K562 (cell line): Measurements from ENCODE around the gene GSG1L2. TPM values are rescaled to one million over a fixed set of nuclear protein-coding genes. Genes with fewer than 3 reads are reported as not detected.

ENCODE experiments used
- ATAC-seq: fragments of 200-7000 bp; cut with Tn5 transposase; 3 replicates; pipeline ENCODE4 v1.9.1; 2020; ENCODE audit warnings: moderate library complexity
- BruUV-seq: library from RNA; stranded (reverse); fragments of 400-500 nt; replicated peaks from 2 replicates; lab custom pipeline; 2021; lab: Mats Ljungman, UMichigan
- CTCF ChIA-PET: fragments of 300-600 bp; formaldehyde crosslinking; extraction: SDS; loops from one replicate; lab custom pipeline; 2021; ENCODE audit warnings: low intra/inter-chr PET ratio; lab: Yijun Ruan, JAX
- POLR2A ChIA-PET: fragments of 300-600, 350-650 bp; sonication (Branson Sonifier 250); formaldehyde crosslinking; extraction: SDS; loops from one replicate; lab custom pipeline; 2021; ENCODE audit warnings: antibody characterized with exemption, inconsistent platforms; lab: Yijun Ruan, JAX
- DNase-seq, 4 experiments: peaks; one replicate each; pipeline versions ENCODE4 v3.0.0 to v3.0.0-alpha.2; 2011 to 2018; ENCODE audit warnings: low spot score in 3 of 4, mixed read lengths in 3 of 4; ENCODE audit errors: extremely low read depth in 1 of 4
- FAIRE-seq: peaks from 2 replicates; lab custom pipeline; 2011; peaks lifted over from hg19 to GRCh38; lab: Jason Lieb, UNC
- H2AFZ ChIP-seq: 2 replicates; pipeline ENCODE4 v1.6.0; 2011; ENCODE audit warnings: low read depth, low read length, control low read depth, inconsistent platforms
- H3K27ac ChIP-seq: fragments of 200-600 bp; 3 replicates; pipeline ENCODE4 v1.8.0; 2011; ENCODE audit warnings: low read depth, mild to moderate bottlenecking, control low read depth, inconsistent platforms, low read length, moderate library complexity, mixed read lengths; ENCODE audit errors: extremely low read depth
- H3K27me3 ChIP-seq, 2 experiments: fragments of 300-600 bp in 1 of 2; 2 replicates in 1 of 2; 3 replicates in 1 of 2; pipeline versions ENCODE4 v1.6.0 to v1.8.0; 2011; ENCODE audit warnings: inconsistent platforms in 2 of 2, low read length in 2 of 2, mild to moderate bottlenecking in 1 of 2, mixed read lengths in 1 of 2, moderate library complexity in 1 of 2; ENCODE audit not compliant: control insufficient read depth in 2 of 2, insufficient read depth in 2 of 2
- H3K36me3 ChIP-seq: fragments of 300-600 bp; 3 replicates; pipeline ENCODE4 v1.8.0; 2011; ENCODE audit warnings: mild to moderate bottlenecking, low read length, inconsistent platforms; ENCODE audit not compliant: control insufficient read depth, insufficient read depth
- H3K4me1 ChIP-seq, 2 experiments: fragments of 200-600 bp in 1 of 2; replicated peaks in 1 of 2; 2 replicates in 1 of 2; 3 replicates in 1 of 2; pipeline versions ENCODE4 v1.5.1 to v1.8.0; 2011; ENCODE audit warnings: inconsistent platforms in 2 of 2, low read length in 2 of 2, mild to moderate bottlenecking in 1 of 2, mixed read lengths in 1 of 2, moderate library complexity in 1 of 2; ENCODE audit not compliant: control insufficient read depth in 2 of 2, insufficient read depth in 2 of 2
- H3K4me2 ChIP-seq: 2 replicates; pipeline ENCODE4 v1.6.1; 2011; ENCODE audit warnings: low read length, control low read depth, inconsistent platforms, mixed read lengths; ENCODE audit not compliant: insufficient read depth
- H3K4me3 ChIP-seq: fragments of 200-600 bp; sonication (generic), shearing (Covaris generic); 2 replicates; pipeline ENCODE4 v1.5.1; 2016; ENCODE audit warnings: control low read depth, inconsistent platforms
- H3K79me2 ChIP-seq: fragments of 200-600 bp; 3 replicates; pipeline ENCODE4 v1.8.0; 2011; ENCODE audit warnings: low read length, inconsistent platforms; ENCODE audit not compliant: control insufficient read depth, insufficient read depth
- H3K9ac ChIP-seq, 2 experiments: 2 replicates each; pipeline versions ENCODE4 v1.6.0 to v1.6.1; 2011; ENCODE audit warnings: low read depth in 2 of 2, low read length in 2 of 2, control low read depth in 1 of 2, inconsistent platforms in 1 of 2, mild to moderate bottlenecking in 1 of 2, mixed read lengths in 1 of 2; ENCODE audit not compliant: insufficient read depth in 1 of 2
- H3K9me1 ChIP-seq: one replicate; pipeline ENCODE4 v1.6.0; 2011; ENCODE audit warnings: inconsistent platforms, mild to moderate bottlenecking, low read length, moderate library complexity; ENCODE audit not compliant: control insufficient read depth, insufficient read depth
- H3K9me3 ChIP-seq: replicated peaks from 2 replicates; pipeline ENCODE4 v1.5.1; 2011; ENCODE audit warnings: low read depth, low read length, inconsistent platforms; ENCODE audit not compliant: control insufficient read depth, insufficient read depth
- H4K20me1 ChIP-seq: replicated peaks from 2 replicates; pipeline ENCODE4 v1.6.1; 2011; ENCODE audit warnings: low read length, inconsistent platforms, mixed read lengths; ENCODE audit not compliant: control insufficient read depth, insufficient read depth
- ELF1 ChIP-seq: fragments of 200-800 bp; sonication (Bioruptor generic); IDR thresholded peaks from 2 replicates; pipeline ENCODE4 v1.6.1; 2016; ENCODE audit warnings: missing genetic modification characterization, missing compliant biosample characterization
- GATAD2B ChIP-seq: fragments of 450-650 bp; IDR thresholded peaks from 2 replicates; pipeline ENCODE4 v1.6.1; 2017; ENCODE audit warnings: mild to moderate bottlenecking, borderline replicate concordance
- HBP1 ChIP-seq: fragments of 450-650 bp; formaldehyde crosslinking; IDR thresholded peaks from 2 replicates; pipeline ENCODE4 v1.4.0; 2022; ENCODE audit warnings: missing genetic modification characterization
- ILF3 ChIP-seq: fragments of 450-650 bp; IDR thresholded peaks from 2 replicates; pipeline ENCODE4 v1.6.1; 2018; ENCODE audit warnings: antibody characterized with exemption, mild to moderate bottlenecking, moderate library complexity, borderline replicate concordance
- KDM1A ChIP-seq, 2 experiments: fragments of 450-650 bp; IDR thresholded peaks; 2 replicates each; pipeline ENCODE4 v1.6.1; 2016; ENCODE audit warnings: mild to moderate bottlenecking in 2 of 2
- NONO ChIP-seq, 2 experiments: fragments of 200-400 bp in 1 of 2; fragments of 450-650 bp in 1 of 2; formaldehyde crosslinking in 1 of 2; IDR thresholded peaks; 2 replicates each; pipeline ENCODE4 v1.6.1; 2017; ENCODE audit warnings: low read depth in 2 of 2, mild to moderate bottlenecking in 2 of 2, moderate library complexity in 2 of 2, low read length in 1 of 2
- POLR2AphosphoS5 ChIP-seq: IDR thresholded peaks from 2 replicates; pipeline ENCODE4 v1.6.1; 2011; ENCODE audit warnings: mild to moderate bottlenecking, low read depth, low read length, moderate library complexity; ENCODE audit not compliant: control insufficient read depth, insufficient read depth
- POLR3G ChIP-seq: IDR thresholded peaks from 2 replicates; pipeline ENCODE4 v1.6.1; 2011; ENCODE audit not compliant: insufficient read length, insufficient replicate concordance; ENCODE audit errors: extremely low read depth
- SMARCB1 ChIP-seq: IDR thresholded peaks from 2 replicates; pipeline ENCODE4 v1.6.1; 2011; ENCODE audit warnings: improper control_type of control experiment, low read depth; ENCODE audit not compliant: insufficient read length
- STAT5A ChIP-seq: IDR thresholded peaks from 2 replicates; pipeline ENCODE4 v1.6.1; 2012; ENCODE audit warnings: low read length, inconsistent platforms, borderline replicate concordance
- TFAM ChIP-seq: fragments of 250-450 bp; sonication (Bioruptor Pico); conservative IDR thresholded peaks from 2 replicates; pipeline ENCODE4 v1.5.0; 2021; ENCODE audit warnings: mild to moderate bottlenecking, moderate library complexity
- ZBED1 ChIP-seq: IDR thresholded peaks from 2 replicates; pipeline ENCODE4 v1.6.1; 2014
- ZNF140 ChIP-seq: fragments of 250-450 bp; sonication (Bioruptor Pico); IDR thresholded peaks from 2 replicates; pipeline ENCODE4 v1.8.0; 2021; ENCODE audit warnings: moderate library complexity, mild to moderate bottlenecking, inconsistent platforms
- WGBS: fragments of 100-300 bp; shearing (Covaris generic); methylation state at CpG from one replicate; pipeline ENCODE4 v1.1.6; 2016; ENCODE audit warnings: low coverage, mixed read lengths; ENCODE audit not compliant: insufficient coverage; ENCODE audit errors: missing lambda C conversion rate; 5-methylcytosine and 5-hydroxymethylcytosine counted together
- in situ Hi-C: fragments of 300-500 bp; cut with MboI; formaldehyde crosslinking; loops from 4 replicates; pipeline ENCODE4 v1.15.0; 2018; ENCODE audit warnings: inconsistent platforms, mixed read lengths
- intact Hi-C: fragments of 100-400 bp; cut with micrococcal nuclease; formaldehyde crosslinking; loops from 2 replicates; pipeline ENCODE4 v1.14.2; 2022
- polyA plus RNA-seq, 8 experiments: library from polyadenylated mRNA; depleted of rRNA in 4 of 8; stranded (reverse) in 5 of 8; unstranded in 3 of 8; fragments of >200 nt; fragmentation: Nextera tagmentation in 2 of 8; fragmentation: Illumina TruSeq in 1 of 8; extraction: Ambion mirVana in 2 of 8; extraction: Trizol in 1 of 8; gene quantifications; 2 replicates each; pipeline versions ENCODE4 v1.2.1 to v1.2.3, GENCODE V29; 2011 to 2014; ENCODE audit warnings: inconsistent platforms in 1 of 8, missing spikeins in 1 of 8
- total RNA-seq, 7 experiments: library from RNA; depleted of rRNA in 6 of 7; stranded (reverse); fragments of >200 nt in 6 of 7; fragmentation: Illumina TruSeq in 2 of 7; extraction: Trizol in 2 of 7; gene quantifications; 2 replicates each; pipeline versions ENCODE4 v1.2.1 to v1.2.3, GENCODE V29; 2011 to 2021; ENCODE audit warnings: low replicate concordance in 1 of 7

Gene GSG1L2
- total and polyA plus RNA-seq, 9 of the 15 experiments (the other 6 are each of a cell fraction or from before 2014, with no cell fraction given): not detected

DNA sequence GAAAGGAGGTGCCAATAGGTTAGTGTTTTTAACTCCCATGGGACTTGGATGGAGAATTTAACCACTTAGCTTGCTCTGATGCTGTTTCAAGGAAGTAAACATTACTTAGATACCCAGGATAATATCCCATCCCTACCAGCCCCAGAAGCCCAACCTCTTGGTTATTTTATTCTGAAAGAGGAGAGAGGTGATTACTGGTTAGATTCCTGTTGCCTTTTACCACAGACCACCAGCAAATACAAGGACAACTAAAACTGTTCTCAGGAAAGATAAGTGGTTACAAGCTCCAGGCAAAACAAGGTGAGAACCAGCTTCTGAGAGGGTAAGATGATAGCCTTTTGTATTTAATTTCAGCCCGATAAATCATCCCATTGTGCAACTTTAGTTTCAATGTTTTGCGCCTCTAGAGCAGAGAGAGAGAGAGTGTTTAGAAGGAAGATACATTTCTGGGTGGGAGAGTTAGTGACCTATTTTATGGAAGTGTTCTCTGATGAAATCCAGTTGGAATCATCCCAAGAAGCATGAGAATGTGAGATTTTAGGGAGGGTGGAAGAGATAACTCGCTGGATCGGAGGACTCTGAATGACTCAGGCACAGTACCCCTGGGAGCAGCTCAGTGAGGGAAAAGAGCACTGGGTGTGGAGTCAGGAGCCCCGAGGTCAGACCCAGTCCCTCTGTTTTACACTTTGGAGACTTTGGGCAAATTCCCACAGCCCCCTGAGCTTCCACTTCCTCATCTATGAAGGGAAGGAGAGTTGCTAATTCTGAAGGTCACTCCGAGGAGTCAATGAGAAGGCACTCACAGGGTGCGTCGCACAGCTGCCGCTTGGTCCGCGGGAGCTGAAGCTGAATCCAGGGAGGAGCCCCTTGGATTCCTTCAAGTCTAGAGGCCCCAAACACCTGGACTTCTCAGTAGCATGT lies 15.9 kb upstream of the GSG1L2 start:
- H3K79me2 ChIP-seq: no peaks in the 10 kb centered on the region
- ChIA-PET POLR2A (no interaction called here), CTCF (no interaction called here)
- H3K4me3 ChIP-seq: no peak overlapping the region
- H2AFZ ChIP-seq: no peak overlapping the region
- H3K27me3 ChIP-seq: no peaks in the 10 kb centered on the region; a peak in 1 of 5 replicates
- no peaks in the 10 kb centered on the region for H3K36me3 ChIP-seq
- BruUV-seq: no TSS peak
- H3K27ac ChIP-seq: no peak overlapping the region
- 4% methylated on average over 8 of the region's 11 CpGs for WGBS
- no peak for TF ChIP-seq ILF3
- TF ChIP-seq POLR3G: no peak
- no peak for TF ChIP-seq ZBED1
- no peak for TF ChIP-seq ELF1 (tag)
- no peak for TF ChIP-seq GATAD2B
- no peak for TF ChIP-seq SMARCB1
- TF ChIP-seq POLR2AphosphoS5: no peak
- TF ChIP-seq NONO (IDR thresholded peaks at IDR 0.05; ENCODE audit: low read depth in 2 of 2, low read length in 1 of 2): no peak
- TF ChIP-seq HBP1 (CRISPR knock-in tag): no peak
- TF ChIP-seq STAT5A: no peak
- no peak for TF ChIP-seq TFAM (CRISPR knock-in tag)
- TF ChIP-seq KDM1A (IDR thresholded peaks at IDR 0.05): no peak
- no peak for TF ChIP-seq ZNF140 (CRISPR knock-in tag)
- in situ Hi-C loops: no loop called here
- H3K4me2 ChIP-seq: no peak overlapping the region
- H3K9ac ChIP-seq: no peak overlapping the region
- no peaks in the 10 kb centered on the region for H3K9me3 ChIP-seq
- no peak for DNase-seq
- no peak for FAIRE-seq
- H4K20me1 ChIP-seq: no peaks in the 10 kb centered on the region
- ATAC-seq: no peak
- no peaks in the 10 kb centered on the region for H3K9me1 ChIP-seq
- intact Hi-C loops: no loop called here
- H3K4me1 ChIP-seq: no peaks in the 10 kb centered on the region
